Esophagus (tissue), 2 donors: ENCODE measurements around the gene MSL3B.

Source experiments
- H3K27ac ChIP-seq, 2 donors: one replicate each; pipeline ENCODE4 v1.5.1; 2013; ENCODE audit warnings: low read depth in 2 of 2, mild to moderate bottlenecking in 2 of 2, inconsistent platforms in 1 of 2, low read length in 1 of 2, moderate library complexity in 1 of 2
- H3K27me3 ChIP-seq, 2 donors: one replicate each; pipeline ENCODE4 v1.6.1; 2013; ENCODE audit warnings: low read length in 2 of 2, control low read depth in 1 of 2, mild to moderate bottlenecking in 1 of 2; ENCODE audit not compliant: insufficient read depth in 2 of 2, control insufficient read depth in 1 of 2
- H3K36me3 ChIP-seq, 2 donors: one replicate each; pipeline ENCODE4 v1.6.1; 2013; ENCODE audit warnings: low read length in 1 of 2; ENCODE audit not compliant: control insufficient read depth in 2 of 2, insufficient read depth in 2 of 2
- H3K4me1 ChIP-seq, 2 donors: one replicate each; pipeline ENCODE4 v1.6.1; 2013; ENCODE audit warnings: low read length in 1 of 2; ENCODE audit not compliant: control insufficient read depth in 2 of 2, insufficient read depth in 2 of 2
- H3K4me3 ChIP-seq, 2 donors: one replicate each; pipeline ENCODE4 v1.5.1; 2013; ENCODE audit warnings: low read length in 2 of 2, mild to moderate bottlenecking in 2 of 2, low read depth in 1 of 2, moderate library complexity in 1 of 2
- H3K9me3 ChIP-seq, 2 donors: one replicate each; pipeline ENCODE4 v1.6.1; 2013; ENCODE audit warnings: mild to moderate bottlenecking in 2 of 2, low read depth in 1 of 2, low read length in 1 of 2, moderate library complexity in 1 of 2; ENCODE audit not compliant: control insufficient read depth in 2 of 2, insufficient read depth in 1 of 2
- WGBS, 2 donors: extraction: QIAGEN DNeasy Blood & Tissue Kit; methylation state at CpG; one replicate each; pipeline ENCODE4 v1.1.7; 2013; 5-methylcytosine and 5-hydroxymethylcytosine counted together
- donor health status: healthy with polysubstance abuse.
- donor health status: Bipolar disorder and iron deficiency.

The MSL3B gene

GRCh38 chr2:233846387-233847247 lies 21.6 kb downstream of the MSL3B start:
- Histone ChIP-seq H3K4me3 (no peak overlapping the region), H3K4me1 (no peaks in the 10 kb centered on the region), H3K36me3 (peaks cover 0 to 3% of the 10 kb centered on the region in 2 donors), H3K9me3 (no peaks in the 10 kb centered on the region), H3K27ac (no peak overlapping the region), H3K27me3 (no peaks in the 10 kb centered on the region)
- WGBS, 2 donors: 89 to 92% methylated on average over 16 of the region's 16 CpGs

GRCh38 chr2:233845301-233846060 lies 22.7 kb downstream of the MSL3B start:
- peaks cover 0 to 3% of the 10 kb centered on the region in 2 donors for H3K36me3 ChIP-seq
- H3K9me3 ChIP-seq: no peaks in the 10 kb centered on the region
- H3K27me3 ChIP-seq: no peaks in the 10 kb centered on the region
- H3K27ac ChIP-seq: no peak overlapping the region
- 100% methylated on average over 1 of the region's 1 CpG for WGBS, 2 donors
- H3K4me3 ChIP-seq: no peak overlapping the region
- no peaks in the 10 kb centered on the region for H3K4me1 ChIP-seq

- H3K27ac ChIP-seq: no peak overlapping the region
- H3K4me3 ChIP-seq: no peak overlapping the region
- no peaks in the 10 kb centered on the region for H3K27me3 ChIP-seq
- WGBS, 2 donors: 96 to 98% methylated on average over 3 of the region's 3 CpGs
- H3K36me3 ChIP-seq: peaks cover 0 to 3% of the 10 kb centered on the region in 2 donors
- no peaks in the 10 kb centered on the region for H3K4me1 ChIP-seq
- no peaks in the 10 kb centered on the region for H3K9me3 ChIP-seq
These were observed 23.4 kb downstream of the MSL3B start for GRCh38 chr2:233844836-233845235.

GRCh38 chr2:233844064-233844807 lies 23.9 kb downstream of the MSL3B start:
- H3K27me3 ChIP-seq: no peaks in the 10 kb centered on the region
- H3K36me3 ChIP-seq: peaks cover 0 to 3% of the 10 kb centered on the region in 2 donors
- no peak overlapping the region for H3K4me3 ChIP-seq
- no peak overlapping the region for H3K27ac ChIP-seq
- no peaks in the 10 kb centered on the region for H3K9me3 ChIP-seq
- WGBS, 2 donors: 92 to 94% methylated on average over 19 of the region's 19 CpGs
- H3K4me1 ChIP-seq: no peaks in the 10 kb centered on the region

- Histone ChIP-seq H3K9me3 (no peaks in the 10 kb centered on the region), H3K27me3 (no peaks in the 10 kb centered on the region), H3K4me1 (no peaks in the 10 kb centered on the region), H3K4me3 (no peak overlapping the region), H3K36me3 (no peaks in the 10 kb centered on the region), H3K27ac (no peak overlapping the region)
- 96 to 97% methylated on average over 11 of the region's 11 CpGs for WGBS, 2 donors
These were observed 27.0 kb downstream of the MSL3B start for GRCh38 chr2:233841183-233841582.

- Histone ChIP-seq H3K4me3 (no peak overlapping the region), H3K36me3 (no peaks in the 10 kb centered on the region), H3K27ac (no peak overlapping the region), H3K4me1 (no peaks in the 10 kb centered on the region), H3K9me3 (no peaks in the 10 kb centered on the region), H3K27me3 (no peaks in the 10 kb centered on the region)
- 97% methylated on average over 9 of the region's 9 CpGs for WGBS, 2 donors
These were observed 27.7 kb downstream of the MSL3B start for GRCh38 chr2:233840520-233840919.

- 97 to 98% methylated on average over 8 to 10 of the region's 10 CpGs for WGBS, 2 donors
- H3K4me3 ChIP-seq: no peak overlapping the region
These were observed 28.8 kb downstream of the MSL3B start for GRCh38 chr2:233839447-233839820.

GRCh38 chr2:233838726-233839446 lies 29.3 kb downstream of the MSL3B start:
- Histone ChIP-seq H3K27ac (no peak overlapping the region), H3K9me3 (no peaks in the 10 kb centered on the region), H3K36me3 (peaks cover 0 to 3% of the 10 kb centered on the region in 2 donors), H3K4me1 (no peaks in the 10 kb centered on the region), H3K27me3 (no peaks in the 10 kb centered on the region), H3K4me3 (no peak overlapping the region)
- 90 to 91% methylated on average over 12 of the region's 12 CpGs for WGBS, 2 donors

More at GRCh38 chr2:233839447-233839820, 28.8 kb downstream of the MSL3B start:
- no peak overlapping the region for H3K27ac ChIP-seq
- no peaks in the 10 kb centered on the region for H3K4me1 ChIP-seq
- peaks cover 0 to 3% of the 10 kb centered on the region in 2 donors for H3K36me3 ChIP-seq
- no peaks in the 10 kb centered on the region for H3K9me3 ChIP-seq
- no peaks in the 10 kb centered on the region for H3K27me3 ChIP-seq

- Histone ChIP-seq H3K36me3 (peaks cover 0 to 3% of the 10 kb centered on the region in 2 donors), H3K27ac (no peak overlapping the region), H3K4me1 (no peaks in the 10 kb centered on the region), H3K4me3 (no peak overlapping the region), H3K9me3 (no peaks in the 10 kb centered on the region), H3K27me3 (no peaks in the 10 kb centered on the region)
- WGBS, 2 donors: 64 to 70% methylated on average over 7 of the region's 7 CpGs
These were observed 29.9 kb downstream of the MSL3B start for GRCh38 chr2:233838251-233838650.
